HUDEP-2 (cell line): Measurements from ENCODE around the gene RUSC2.
"Not testable (repeated sequence)": the region's sequence is repeated elsewhere in the genome, so short reads cannot be mapped to it uniquely, and the experiment has no call there.

Source experiments
- DNase-seq, 76 experiments: peaks; one replicate each; lab custom pipeline; 2025; ENCODE audit not compliant: unreplicated experiment in 76 of 76; lab: John Stamatoyannopoulos, UW

Gene RUSC2

DNA sequence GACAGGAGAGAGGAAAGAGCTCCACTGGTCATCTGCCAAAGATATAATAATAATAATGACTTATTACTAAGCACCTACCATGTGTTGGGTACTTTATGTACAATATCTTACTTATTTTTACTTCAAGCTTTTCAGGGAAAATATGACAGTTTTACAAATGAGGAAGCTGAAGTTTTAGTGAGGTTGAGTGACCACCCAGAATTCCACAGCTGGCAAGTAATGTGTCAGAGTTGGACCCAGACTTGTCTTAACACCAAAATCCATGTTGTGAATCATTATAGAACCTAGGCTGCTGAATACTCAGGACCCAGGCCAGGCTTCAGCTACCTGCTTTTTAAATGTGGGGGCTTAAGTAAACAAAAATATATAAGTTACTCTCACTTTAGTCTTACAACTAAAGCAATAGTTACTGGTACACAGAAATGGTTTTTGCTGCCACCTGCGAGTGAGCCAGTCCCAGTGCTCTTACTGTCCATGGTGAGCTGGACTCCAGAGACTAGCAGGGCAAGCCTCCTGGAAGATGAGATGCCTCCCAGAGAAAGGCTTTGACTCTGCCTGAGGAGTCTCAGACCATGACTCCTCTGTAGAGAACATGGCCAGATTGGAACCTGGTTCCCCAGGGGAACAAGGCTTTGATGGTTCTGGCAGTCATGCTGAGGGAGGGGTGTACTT is 29.9 kb downstream of the RUSC2 start:
- DNase-seq: no peak

DNA sequence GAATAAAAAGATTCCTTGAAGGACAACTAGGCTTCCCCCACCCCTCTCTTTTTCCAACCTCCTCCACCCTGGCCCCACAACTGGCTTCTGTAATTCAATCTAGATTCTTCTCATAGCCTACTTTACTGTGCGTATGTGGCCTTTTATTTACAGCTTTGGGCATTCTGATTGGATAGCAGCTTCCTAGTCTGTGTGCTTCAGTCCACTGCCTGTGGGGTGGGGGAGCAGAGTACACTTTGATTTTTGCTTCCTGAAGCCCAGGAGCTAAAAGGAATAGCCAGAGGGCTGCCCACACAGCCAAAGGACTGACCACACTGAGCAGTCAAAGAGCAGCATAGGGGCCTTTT is 30.4 kb downstream of the RUSC2 start:
- no peak for DNase-seq

DNA sequence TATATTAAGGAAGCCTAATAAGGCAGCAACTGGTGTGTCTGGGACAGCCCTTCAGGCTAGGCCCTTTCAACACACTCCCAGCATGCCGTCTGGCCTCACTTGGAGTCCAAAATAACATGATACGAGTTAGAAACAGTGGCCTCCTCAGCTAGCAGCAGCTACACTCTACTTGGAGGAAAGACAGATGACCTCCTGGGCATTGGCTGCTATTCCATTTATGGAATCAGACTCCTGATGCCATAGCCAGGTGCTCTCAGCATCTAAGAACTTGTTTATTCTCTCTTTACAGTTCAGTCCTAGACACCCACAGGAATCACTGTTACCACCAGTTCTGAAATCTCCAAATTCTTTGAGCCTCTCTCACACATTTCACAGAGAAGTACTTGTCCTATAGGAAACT is 31.8 kb downstream of the RUSC2 start:
- DNase-seq: no peak

DNA sequence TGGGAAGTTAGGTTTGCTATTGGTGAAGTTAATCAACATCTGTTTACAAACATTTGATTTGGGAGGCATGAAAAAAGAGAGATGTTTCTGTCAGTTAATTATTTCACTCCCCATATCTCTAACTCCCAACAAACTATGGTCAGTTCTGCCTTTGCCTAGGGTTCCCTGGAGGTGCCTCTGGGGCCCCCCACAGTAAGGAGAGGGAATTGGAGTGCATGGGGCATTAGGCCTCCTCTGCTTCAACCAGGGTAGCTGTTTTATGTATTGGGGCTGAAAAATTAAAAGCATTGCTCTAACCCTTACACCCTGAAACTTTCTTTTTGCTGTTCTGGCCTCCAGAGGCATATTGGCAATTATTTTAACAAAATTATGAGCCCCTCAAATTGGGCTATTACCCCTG is 32.3 kb downstream of the RUSC2 start:
- no peak for DNase-seq

DNA sequence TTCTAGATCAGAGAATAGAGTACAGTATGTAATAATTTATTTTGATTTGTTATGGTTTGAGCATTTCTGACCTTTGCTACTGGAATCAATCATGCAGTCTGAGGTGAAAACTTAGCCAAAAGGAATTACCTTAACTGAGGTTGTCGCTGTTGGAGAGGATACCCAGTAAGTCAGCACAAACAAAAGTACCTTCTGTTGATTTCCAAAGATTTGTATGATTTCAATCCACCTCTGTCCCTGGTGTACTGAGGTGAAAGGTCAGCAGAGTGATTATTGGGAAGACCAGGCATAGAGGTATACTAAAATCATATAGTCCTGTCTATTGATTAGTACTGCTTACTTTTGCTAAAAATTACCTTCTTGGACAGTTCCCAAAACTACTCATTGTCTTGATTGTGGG is 32.8 kb downstream of the RUSC2 start:
- DNase-seq: no peak

DNA sequence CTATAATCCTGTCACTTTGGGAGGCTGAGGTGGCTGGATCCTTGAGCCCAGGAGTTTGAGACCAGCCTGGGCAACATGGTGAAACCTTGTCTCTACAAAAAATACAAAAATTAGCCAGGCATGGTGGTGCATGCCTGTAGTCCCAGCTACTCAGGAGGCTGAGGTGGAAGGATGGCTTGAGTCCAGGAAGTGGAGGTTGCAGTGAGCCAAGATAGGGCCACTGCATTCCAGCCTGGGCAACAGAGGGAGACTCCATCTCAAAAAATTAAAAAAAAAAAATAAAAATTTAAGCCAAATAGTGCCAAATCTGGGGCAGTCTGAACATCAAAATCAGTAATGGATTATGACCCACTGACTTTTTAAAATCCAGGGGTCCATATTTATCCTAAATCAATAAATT is 33.6 kb downstream of the RUSC2 start:
- not testable (repeated sequence) for DNase-seq

DNA sequence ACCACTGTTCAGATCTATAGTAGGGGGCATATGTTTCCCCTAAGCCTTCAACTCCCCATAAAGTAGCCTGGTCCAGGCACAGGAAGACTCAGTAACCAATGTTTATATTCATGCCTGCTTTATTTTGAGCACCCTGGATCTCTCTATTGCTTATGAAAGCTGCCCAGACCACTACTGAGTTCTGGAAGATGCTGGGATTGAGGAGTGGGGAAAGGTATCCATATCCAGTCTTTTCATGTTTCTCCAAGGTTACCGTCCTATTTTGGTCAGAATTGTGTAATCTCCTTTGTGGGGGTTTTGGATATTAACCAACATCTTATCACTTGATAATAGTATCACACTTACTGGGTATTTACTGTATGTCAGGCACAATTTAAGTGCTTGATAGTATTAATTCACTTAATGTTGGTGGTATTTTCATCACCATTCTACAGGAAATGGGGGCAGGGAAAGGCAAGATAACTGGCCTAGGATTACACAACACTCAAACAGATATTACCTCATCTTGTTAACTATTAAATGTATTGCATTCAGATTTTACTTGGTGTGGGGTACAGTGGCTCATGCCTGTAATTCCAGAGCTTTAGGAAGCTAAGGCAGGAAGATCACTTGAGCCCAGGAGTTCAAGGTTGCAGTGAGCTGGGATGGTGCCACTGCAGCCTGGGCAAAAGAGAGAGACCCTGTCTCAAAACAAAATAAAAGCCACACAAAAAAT is 36.3 kb downstream of the RUSC2 start:
- DNase-seq: no peak

DNA sequence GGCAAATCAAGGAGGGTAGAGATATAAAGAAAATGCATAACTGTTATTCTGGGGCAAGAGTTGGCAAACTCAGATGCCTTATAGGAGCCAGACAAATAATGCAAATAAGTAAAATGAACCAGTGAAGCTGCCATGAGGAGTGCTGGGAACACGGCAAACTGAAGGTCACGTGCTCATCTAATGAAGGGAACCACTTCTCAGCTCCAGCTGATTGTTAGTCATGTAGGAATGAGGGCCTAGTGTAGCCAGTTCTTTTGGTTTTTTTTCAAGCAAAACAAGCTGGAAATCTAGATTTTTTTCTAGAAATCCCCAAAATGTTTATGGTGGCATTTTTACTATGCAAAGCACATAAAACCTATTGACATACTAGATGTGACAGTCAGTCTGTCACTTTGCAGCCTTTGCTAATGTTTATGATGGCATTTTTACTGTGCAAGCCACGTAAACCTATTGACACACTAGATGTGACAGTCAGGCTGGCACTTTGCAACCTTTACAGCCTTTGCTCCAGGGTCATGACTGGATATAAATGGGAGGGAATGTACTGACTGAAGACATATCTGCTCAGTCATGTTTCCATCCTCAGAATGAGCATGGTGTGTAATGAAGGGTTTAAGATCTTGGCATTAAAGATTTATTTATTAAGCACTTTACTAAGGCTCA is 39.4 kb downstream of the RUSC2 start:
- DNase-seq: no peak

DNA sequence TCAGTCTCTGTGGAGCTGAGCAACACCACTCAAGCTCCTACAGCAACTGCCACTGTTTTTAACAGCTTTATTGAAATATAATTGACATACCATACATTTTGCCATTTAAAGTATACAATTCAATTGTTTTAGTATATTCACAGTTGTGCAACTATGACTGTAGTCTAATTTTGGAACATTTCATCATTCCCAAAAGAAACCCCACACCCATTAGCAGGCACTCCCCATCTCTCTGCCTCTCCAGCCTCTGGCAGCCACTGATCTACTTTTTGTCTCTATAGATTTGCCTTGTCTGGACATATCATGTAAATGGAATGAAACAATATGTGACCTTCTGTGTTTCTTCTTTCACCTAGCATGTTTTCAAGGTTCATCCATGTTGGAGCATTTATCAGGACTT is 43.5 kb downstream of the RUSC2 start:
- no peak for DNase-seq

DNA sequence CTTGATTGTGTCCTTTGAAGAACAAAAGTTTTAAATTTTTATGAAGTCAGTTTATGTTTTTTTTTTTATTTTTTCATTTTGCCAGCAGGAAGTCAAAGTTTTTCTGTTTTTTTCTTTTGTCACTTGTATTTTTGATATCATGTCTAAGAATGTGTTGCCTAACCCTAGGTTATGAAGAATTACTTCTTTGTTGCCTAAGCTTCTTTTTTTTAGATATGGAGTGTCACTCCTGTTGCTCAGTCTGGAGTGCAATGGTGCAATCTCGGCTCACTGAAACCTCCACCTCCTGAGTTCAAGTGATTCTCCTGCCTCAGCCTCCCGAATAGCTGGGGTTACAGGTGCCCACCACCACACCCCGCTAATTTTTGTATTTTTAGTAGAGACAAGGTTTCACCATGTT is 45.0 kb downstream of the RUSC2 start:
- DNase-seq: not testable (repeated sequence)

DNA sequence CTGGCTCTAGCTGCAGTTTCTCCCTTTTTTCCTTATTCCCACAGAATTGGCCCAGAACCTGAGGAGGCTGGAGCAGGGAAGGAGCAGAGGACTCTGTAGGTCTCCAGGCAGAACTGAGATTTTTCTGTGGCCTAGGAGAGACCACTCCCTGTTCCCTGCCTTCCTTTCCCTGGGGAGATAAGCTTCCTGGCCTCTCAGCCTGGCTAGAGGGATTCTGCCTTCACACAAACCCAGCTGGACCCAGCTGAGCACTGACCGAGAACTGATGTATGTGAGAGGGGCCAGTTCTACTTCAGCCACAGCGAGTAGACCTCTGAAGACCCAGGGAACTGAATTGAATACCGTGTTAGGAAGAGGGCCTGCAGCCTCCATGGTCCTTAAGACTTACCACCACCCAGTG is 48.0 kb downstream of the RUSC2 start:
- no peak for DNase-seq

DNA sequence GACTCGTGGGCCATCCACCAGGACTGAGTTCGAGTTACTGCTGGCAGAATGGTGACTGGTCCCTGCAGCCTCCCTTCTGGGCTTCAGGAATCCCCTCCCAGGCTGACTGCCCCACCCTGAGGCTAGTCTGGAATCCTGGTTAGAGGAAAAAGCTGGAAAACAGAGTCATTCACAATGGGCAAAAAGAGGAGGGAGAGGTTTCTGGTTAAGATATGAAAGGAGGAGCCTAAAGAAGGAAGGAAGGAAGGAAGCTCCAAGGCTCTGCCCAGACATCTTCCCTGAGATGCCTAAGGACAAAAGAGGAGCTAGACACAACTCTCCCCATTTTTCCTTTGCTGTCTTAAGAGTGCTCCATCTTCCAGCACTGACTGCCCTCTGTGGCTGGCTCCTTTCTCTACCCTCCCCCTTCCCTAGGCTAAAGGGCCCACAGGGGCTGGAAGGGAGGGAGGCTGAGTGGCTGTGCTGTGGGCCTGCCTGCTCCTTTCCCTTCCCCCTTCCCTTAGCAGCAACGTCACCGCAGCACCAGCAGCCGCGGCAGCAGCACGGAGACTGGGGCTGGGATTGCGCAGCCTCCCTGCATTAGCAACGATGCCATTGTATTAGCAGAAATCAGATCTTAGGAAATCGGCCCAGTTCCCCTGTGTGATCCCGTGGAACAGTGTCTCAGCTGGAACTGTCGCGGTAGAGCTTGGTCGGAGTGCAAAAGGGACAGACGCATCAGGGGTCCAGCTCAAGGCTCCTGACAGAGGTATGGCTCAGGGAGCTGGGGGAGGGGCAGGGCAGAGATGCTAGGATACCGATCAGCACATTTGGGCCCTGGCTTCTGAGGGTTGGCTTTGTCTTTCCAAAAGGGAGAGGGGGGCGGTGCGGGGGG is 48.7 kb downstream of the RUSC2 start:
- DNase-seq: no peak
